ENCODE measurements around the gene OPA3.

Gene OPA3

DNA sequence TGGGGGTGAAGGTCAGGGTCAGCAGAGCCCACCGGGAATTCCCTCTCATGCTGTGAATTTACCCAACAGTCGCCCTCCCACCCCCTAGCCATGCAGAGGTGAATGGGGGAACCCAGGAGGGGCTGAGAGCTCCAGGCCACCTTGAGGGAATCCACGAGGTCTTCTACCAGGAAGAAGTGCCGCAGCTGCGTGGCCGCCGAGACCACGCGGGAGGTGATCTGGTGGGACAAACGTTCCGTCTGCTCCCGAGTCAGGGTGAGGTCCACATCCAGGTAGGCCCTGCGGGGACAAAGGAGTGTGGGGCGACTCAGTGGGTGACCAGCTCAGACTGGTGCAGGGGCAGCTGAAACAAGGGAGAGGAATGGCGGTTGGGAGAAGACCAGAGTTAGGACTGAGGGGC lies 95.9 kb downstream of the OPA3 start:
- in situ Hi-C loops (cut with MboI; ENCODE audit: low sequenced_read_pairs, unreplicated experiment): no loop called here
- DNase-seq (ENCODE audit: low spot score): no peak
- TF ChIP-seq, protein P1, sequence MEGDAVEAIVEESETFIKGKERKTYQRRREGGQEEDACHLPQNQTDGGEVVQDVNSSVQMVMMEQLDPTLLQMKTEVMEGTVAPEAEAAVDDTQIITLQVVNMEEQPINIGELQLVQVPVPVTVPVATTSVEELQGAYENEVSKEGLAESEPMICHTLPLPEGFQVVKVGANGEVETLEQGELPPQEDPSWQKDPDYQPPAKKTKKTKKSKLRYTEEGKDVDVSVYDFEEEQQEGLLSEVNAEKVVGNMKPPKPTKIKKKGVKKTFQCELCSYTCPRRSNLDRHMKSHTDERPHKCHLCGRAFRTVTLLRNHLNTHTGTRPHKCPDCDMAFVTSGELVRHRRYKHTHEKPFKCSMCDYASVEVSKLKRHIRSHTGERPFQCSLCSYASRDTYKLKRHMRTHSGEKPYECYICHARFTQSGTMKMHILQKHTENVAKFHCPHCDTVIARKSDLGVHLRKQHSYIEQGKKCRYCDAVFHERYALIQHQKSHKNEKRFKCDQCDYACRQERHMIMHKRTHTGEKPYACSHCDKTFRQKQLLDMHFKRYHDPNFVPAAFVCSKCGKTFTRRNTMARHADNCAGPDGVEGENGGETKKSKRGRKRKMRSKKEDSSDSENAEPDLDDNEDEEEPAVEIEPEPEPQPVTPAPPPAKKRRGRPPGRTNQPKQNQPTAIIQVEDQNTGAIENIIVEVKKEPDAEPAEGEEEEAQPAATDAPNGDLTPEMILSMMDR (IDR thresholded peaks at IDR 0.05; ENCODE audit: borderline replicate concordance, control extremely low read depth, extremely low read depth, insufficient read depth, missing control alignments): no peak

GRCh38 chr19:45485305-45486077 lies 99.1 kb downstream of the OPA3 start:
- TF ChIP-seq, protein P1 (IDR thresholded peaks at IDR 0.05; ENCODE audit: borderline replicate concordance, control extremely low read depth, extremely low read depth, insufficient read depth, missing control alignments): peak; percentile 92
- in situ Hi-C loops (cut with MboI; ENCODE audit: low sequenced_read_pairs, unreplicated experiment): no loop called here
- peak; percentile 94 for DNase-seq (ENCODE audit: low spot score)

GRCh38 chr19:45484273-45484945 lies 100.2 kb downstream of the OPA3 start:
- in situ Hi-C loops (cut with MboI; ENCODE audit: low sequenced_read_pairs, unreplicated experiment): no loop called here
- DNase-seq (ENCODE audit: low spot score): no peak
- TF ChIP-seq, protein P1 (IDR thresholded peaks at IDR 0.05; ENCODE audit: borderline replicate concordance, control extremely low read depth, extremely low read depth, insufficient read depth, missing control alignments): no peak

DNA sequence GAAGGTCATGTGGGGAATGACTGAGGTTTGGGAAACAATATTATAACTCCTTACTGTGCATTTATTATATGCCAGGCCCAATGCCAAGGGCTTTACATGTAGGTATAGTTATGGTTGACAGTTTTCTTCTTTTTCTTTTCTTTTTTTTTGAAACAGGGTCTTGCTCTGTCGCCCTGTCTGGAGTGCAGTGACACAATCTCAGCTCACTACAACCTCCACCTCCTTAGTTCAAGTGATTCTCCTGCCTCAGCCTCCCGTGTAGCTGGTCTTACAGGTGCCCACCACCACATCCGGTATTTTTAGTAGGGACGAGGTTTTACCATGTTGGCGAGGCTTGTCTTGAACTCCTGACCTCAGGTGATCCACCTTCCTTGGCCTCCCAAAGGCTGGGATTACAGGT lies 101.6 kb downstream of the OPA3 start:
- no peak for DNase-seq (ENCODE audit: low spot score)
- in situ Hi-C loops (cut with MboI; ENCODE audit: low sequenced_read_pairs, unreplicated experiment): no loop called here

GRCh38 chr19:45478454-45479238 lies 106.0 kb downstream of the OPA3 start:
- peak; percentile 83 for DNase-seq (ENCODE audit: low spot score)
- TF ChIP-seq, protein P1 (IDR thresholded peaks at IDR 0.05; ENCODE audit: borderline replicate concordance, control extremely low read depth, extremely low read depth, insufficient read depth, missing control alignments): peak; percentile 85
- in situ Hi-C loops (cut with MboI; ENCODE audit: low sequenced_read_pairs, unreplicated experiment): loop anchor here (5.0 kb wide), 1 partner anchor 41 kb away; no protein-coding TSS in a partner anchor

More for the DNA sequence above, 101.6 kb downstream of the OPA3 start:
- TF ChIP-seq, protein P1 (IDR thresholded peaks at IDR 0.05; ENCODE audit: borderline replicate concordance, control extremely low read depth, extremely low read depth, insufficient read depth, missing control alignments): no peak
